GM23338 (cell line): ENCODE measurements around the gene CLEC18C. TPM values are rescaled to one million over a fixed set of nuclear protein-coding genes. Genes with fewer than 3 reads are reported as not detected.

Experiments
- ATAC-seq: fragments of 200-7000 bp; cut with Tn5 transposase; 3 replicates; pipeline ENCODE4 v1.9.1; 2020
- DNase-seq: peaks from one replicate; pipeline ENCODE4 v3.0.0-alpha.2; 2015; ENCODE audit warnings: low spot score
- H2AFZ ChIP-seq: fragments of 200-600 bp; sonication (generic); 2 replicates; pipeline ENCODE4 v1.8.0; 2016; ENCODE audit warnings: antibody characterized with exemption, mild to moderate bottlenecking, moderate library complexity
- H3F3A ChIP-seq: fragments of 200-600 bp; sonication (generic); replicated peaks from 2 replicates; pipeline ENCODE4 v1.8.0; 2017; ENCODE audit warnings: antibody characterized with exemption, mixed run types, low read depth
- H3K27ac ChIP-seq: fragments of 200-600 bp; sonication (generic); 2 replicates; pipeline ENCODE4 v1.6.1; 2016; ENCODE audit warnings: low read depth
- H3K27me3 ChIP-seq: fragments of 200-600 bp; sonication (generic); 2 replicates; pipeline ENCODE4 v1.8.0; 2016; ENCODE audit warnings: mild to moderate bottlenecking, mixed run types, moderate library complexity; ENCODE audit not compliant: insufficient read depth
- H3K36me3 ChIP-seq: fragments of 200-600 bp; sonication (generic); 2 replicates; pipeline ENCODE4 v1.8.0; 2016; ENCODE audit warnings: mild to moderate bottlenecking; ENCODE audit not compliant: insufficient read depth
- H3K4me1 ChIP-seq: fragments of 200-600 bp; sonication (generic); 2 replicates; pipeline ENCODE4 v1.8.0; 2016; ENCODE audit warnings: mild to moderate bottlenecking, moderate library complexity; ENCODE audit not compliant: insufficient read depth
- H3K4me2 ChIP-seq: fragments of 200-600 bp; sonication (generic); 2 replicates; pipeline ENCODE4 v1.7.1; 2017; ENCODE audit warnings: mixed run types
- H3K4me3 ChIP-seq: fragments of 200-600 bp; sonication (generic); 2 replicates; pipeline ENCODE4 v1.6.1; 2016; ENCODE audit warnings: mixed run types
- H3K79me2 ChIP-seq: fragments of 200-600 bp; sonication (generic); replicated peaks from 2 replicates; pipeline ENCODE4 v1.8.0; 2017; ENCODE audit warnings: mild to moderate bottlenecking; ENCODE audit not compliant: insufficient read depth
- H3K9me2 ChIP-seq: fragments of 200-600 bp; sonication (generic); 2 replicates; pipeline ENCODE4 v1.8.0; 2017; ENCODE audit not compliant: insufficient read depth
- H4K20me1 ChIP-seq: fragments of 200-600 bp; sonication (generic); replicated peaks from 2 replicates; pipeline ENCODE4 v1.8.0; 2017; ENCODE audit warnings: mild to moderate bottlenecking; ENCODE audit not compliant: insufficient read depth
- H3K27ac Mint-ChIP-seq: 2 replicates; pipeline ENCODE4 v1.8.0; 2020; ENCODE audit warnings: inconsistent platforms, mild to moderate bottlenecking, moderate library complexity, mixed read lengths
- H3K27me3 Mint-ChIP-seq: 3 replicates; pipeline ENCODE4 v1.8.0; 2022; ENCODE audit warnings: low read depth, mild to moderate bottlenecking, moderate library complexity, mixed read lengths, inconsistent platforms; ENCODE audit not compliant: insufficient read depth, poor library complexity
- H3K36me3 Mint-ChIP-seq: 3 replicates; pipeline ENCODE4 v1.8.0; 2021; ENCODE audit warnings: low read depth, mild to moderate bottlenecking, inconsistent platforms, moderate library complexity, mixed read lengths
- H3K4me1 Mint-ChIP-seq: 3 replicates; pipeline ENCODE4 v1.8.0; 2020; ENCODE audit warnings: mild to moderate bottlenecking, inconsistent platforms, mixed read lengths
- H3K4me3 Mint-ChIP-seq: 3 replicates; pipeline ENCODE4 v1.8.0; 2021; ENCODE audit warnings: moderate library complexity, mild to moderate bottlenecking, inconsistent platforms, mixed read lengths
- H3K9me3 Mint-ChIP-seq: 3 replicates; pipeline ENCODE4 v1.8.0; 2020; ENCODE audit warnings: moderate library complexity, mild to moderate bottlenecking, inconsistent platforms, mixed read lengths
- CREB1 ChIP-seq: fragments of 250-450 bp; sonication (Bioruptor Pico); IDR thresholded peaks from 2 replicates; pipeline ENCODE4 v1.5.0; 2020; ENCODE audit warnings: low read depth, mild to moderate bottlenecking, moderate library complexity
- EZH2 ChIP-seq: fragments of 200-600 bp; sonication (generic); IDR thresholded peaks from one replicate; pipeline ENCODE4 v1.8.0; 2017; ENCODE audit warnings: antibody characterized with exemption, mild to moderate bottlenecking, low read depth; ENCODE audit not compliant: unreplicated experiment
- EZH2phosphoT487 ChIP-seq: fragments of 200-600 bp; sonication (generic); IDR thresholded peaks from one replicate; pipeline ENCODE4 v1.8.1; 2018; ENCODE audit warnings: antibody characterized with exemption; ENCODE audit not compliant: unreplicated experiment
- JUNB ChIP-seq: IDR thresholded peaks from one replicate; pipeline ENCODE4 v1.6.1; 2016; ENCODE audit warnings: antibody characterized with exemption; ENCODE audit not compliant: unreplicated experiment
- POLR2AphosphoS5 ChIP-seq: IDR thresholded peaks from 2 replicates; pipeline ENCODE4 v1.6.1; 2016; ENCODE audit warnings: antibody characterized with exemption, low read depth
- STAT1 ChIP-seq: IDR thresholded peaks from one replicate; pipeline ENCODE4 v1.6.1; 2016; ENCODE audit warnings: antibody characterized with exemption; ENCODE audit not compliant: unreplicated experiment
- ZNF114 ChIP-seq: fragments of 250-450 bp; sonication (Bioruptor Pico); IDR thresholded peaks from 2 replicates; pipeline ENCODE4 v1.5.0; 2020; ENCODE audit warnings: mild to moderate bottlenecking, moderate library complexity
- ZNF331 ChIP-seq: fragments of 250-450 bp; sonication (Bioruptor Pico); IDR thresholded peaks from 2 replicates; pipeline ENCODE4 v1.5.0; 2020; ENCODE audit warnings: low read depth, mild to moderate bottlenecking, moderate library complexity
- polyA plus RNA-seq: library from polyadenylated mRNA; unstranded; fragments of >200 nt; fragmentation: Nextera tagmentation; extraction: Ambion mirVana; gene quantifications from 2 replicates; pipeline ENCODE4 v1.2.1, GENCODE V29; 2016
- total RNA-seq: library from RNA; depleted of rRNA; stranded (reverse); fragments of >200 nt; shearing (Covaris generic); gene quantifications from 2 replicates; pipeline ENCODE4 v1.2.3, GENCODE V29; 2014
- TF ChIP-seq, protein P1 (sequence below), 2 experiments: fragments of 200-600 bp in 1 of 2; sonication (generic) in 1 of 2; conservative IDR thresholded peaks; 2 replicates each; pipeline versions ENCODE4 v1.5.1 to v1.6.1; 2016 to 2017; ENCODE audit warnings: antibody characterized with exemption in 2 of 2, low read depth in 2 of 2, mild to moderate bottlenecking in 2 of 2, moderate library complexity in 1 of 2
- TF ChIP-seq, protein P2 (sequence below): fragments of 250-450 bp; sonication (Bioruptor Pico); IDR thresholded peaks from 2 replicates; pipeline ENCODE4 v1.5.0; 2020; ENCODE audit warnings: mild to moderate bottlenecking, moderate library complexity
- TF ChIP-seq, protein P3 (sequence below): IDR thresholded peaks from 2 replicates; pipeline ENCODE4 v1.6.1; 2016; ENCODE audit warnings: antibody characterized with exemption
- TF ChIP-seq, protein P4 (sequence below): IDR thresholded peaks from one replicate; pipeline ENCODE4 v1.6.1; 2018; ENCODE audit warnings: antibody characterized with exemption; ENCODE audit not compliant: unreplicated experiment

Gene CLEC18C
- total and polyA plus RNA-seq, 2 experiments from 2014 or later: 0.06 TPM; not detected in 1

DNA sequence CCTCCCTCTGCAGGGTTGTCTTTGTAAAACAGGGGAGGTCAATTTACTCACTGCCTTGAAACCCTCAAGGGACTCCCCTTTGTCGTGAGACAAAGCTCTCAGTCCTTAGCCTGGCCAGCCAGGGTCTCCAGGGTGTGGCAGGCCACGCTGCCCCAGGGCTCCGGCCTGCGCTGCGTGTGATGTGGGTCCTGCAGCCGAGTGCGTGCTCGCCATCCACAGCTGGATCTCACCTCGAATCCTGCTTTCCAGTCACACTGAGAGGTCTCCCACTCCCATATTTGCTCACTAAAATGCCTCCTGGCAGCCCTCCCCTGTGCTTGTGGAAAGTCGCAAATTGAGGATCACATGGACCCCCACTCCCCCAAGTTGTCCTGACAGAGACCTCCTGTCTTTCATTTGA lies 10.0 kb upstream of the CLEC18C start:
- H3K36me3 Mint-ChIP-seq: peaks cover 7% of the 10 kb centered on the region; the same call in 2 of the 3 replicates
- H4K20me1 ChIP-seq: peaks cover 19% of the 10 kb centered on the region

More for the DNA sequence above, 10.0 kb upstream of the CLEC18C start:
- Mint-ChIP-seq H3K4me1 (peaks cover 4% of the 10 kb centered on the region; the same call in 2 of the 3 replicates), H3K27me3 (peaks cover 3% of the 10 kb centered on the region), H3K9me3 (no peaks in the 10 kb centered on the region), H3K4me3 (no peak overlapping the region), H3K27ac (peak overlapping the region; percentile 50; the same call in 1 of the 2 replicates)
- H2AFZ ChIP-seq: no peak overlapping the region
- H3K4me2 ChIP-seq: no peak overlapping the region
- no peak overlapping the region for H3K27ac ChIP-seq
- peaks cover 11% of the 10 kb centered on the region; the same call in 1 of the 2 replicates for H3K36me3 ChIP-seq
- 0 out of 2 replicates have a peak, but pooled peaks cover 14% of the 10 kb centered on the region for H3F3A ChIP-seq
- no peaks in the 10 kb centered on the region for H3K9me2 ChIP-seq
- H3K4me3 ChIP-seq: no peak overlapping the region
- ATAC-seq (peak; percentile 22), DNase-seq (no peak)
- H3K27me3 ChIP-seq: no peaks in the 10 kb centered on the region
- H3K4me1 ChIP-seq: no peaks in the 10 kb centered on the region
- TF ChIP-seq, protein P1, sequence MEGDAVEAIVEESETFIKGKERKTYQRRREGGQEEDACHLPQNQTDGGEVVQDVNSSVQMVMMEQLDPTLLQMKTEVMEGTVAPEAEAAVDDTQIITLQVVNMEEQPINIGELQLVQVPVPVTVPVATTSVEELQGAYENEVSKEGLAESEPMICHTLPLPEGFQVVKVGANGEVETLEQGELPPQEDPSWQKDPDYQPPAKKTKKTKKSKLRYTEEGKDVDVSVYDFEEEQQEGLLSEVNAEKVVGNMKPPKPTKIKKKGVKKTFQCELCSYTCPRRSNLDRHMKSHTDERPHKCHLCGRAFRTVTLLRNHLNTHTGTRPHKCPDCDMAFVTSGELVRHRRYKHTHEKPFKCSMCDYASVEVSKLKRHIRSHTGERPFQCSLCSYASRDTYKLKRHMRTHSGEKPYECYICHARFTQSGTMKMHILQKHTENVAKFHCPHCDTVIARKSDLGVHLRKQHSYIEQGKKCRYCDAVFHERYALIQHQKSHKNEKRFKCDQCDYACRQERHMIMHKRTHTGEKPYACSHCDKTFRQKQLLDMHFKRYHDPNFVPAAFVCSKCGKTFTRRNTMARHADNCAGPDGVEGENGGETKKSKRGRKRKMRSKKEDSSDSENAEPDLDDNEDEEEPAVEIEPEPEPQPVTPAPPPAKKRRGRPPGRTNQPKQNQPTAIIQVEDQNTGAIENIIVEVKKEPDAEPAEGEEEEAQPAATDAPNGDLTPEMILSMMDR (conservative IDR thresholded peaks at IDR 0.05; ENCODE audit: low read depth in 2 of 2): no peak
- TF ChIP-seq ZNF114 (CRISPR knock-in tag) (no peak), STAT1 (no peak), CREB1 (CRISPR knock-in tag) (no peak), EZH2phosphoT487 (no peak), ZNF331 (CRISPR knock-in tag) (no peak), POLR2AphosphoS5 (no peak), JUNB (no peak), EZH2 (no peak)
- TF ChIP-seq, protein P2, sequence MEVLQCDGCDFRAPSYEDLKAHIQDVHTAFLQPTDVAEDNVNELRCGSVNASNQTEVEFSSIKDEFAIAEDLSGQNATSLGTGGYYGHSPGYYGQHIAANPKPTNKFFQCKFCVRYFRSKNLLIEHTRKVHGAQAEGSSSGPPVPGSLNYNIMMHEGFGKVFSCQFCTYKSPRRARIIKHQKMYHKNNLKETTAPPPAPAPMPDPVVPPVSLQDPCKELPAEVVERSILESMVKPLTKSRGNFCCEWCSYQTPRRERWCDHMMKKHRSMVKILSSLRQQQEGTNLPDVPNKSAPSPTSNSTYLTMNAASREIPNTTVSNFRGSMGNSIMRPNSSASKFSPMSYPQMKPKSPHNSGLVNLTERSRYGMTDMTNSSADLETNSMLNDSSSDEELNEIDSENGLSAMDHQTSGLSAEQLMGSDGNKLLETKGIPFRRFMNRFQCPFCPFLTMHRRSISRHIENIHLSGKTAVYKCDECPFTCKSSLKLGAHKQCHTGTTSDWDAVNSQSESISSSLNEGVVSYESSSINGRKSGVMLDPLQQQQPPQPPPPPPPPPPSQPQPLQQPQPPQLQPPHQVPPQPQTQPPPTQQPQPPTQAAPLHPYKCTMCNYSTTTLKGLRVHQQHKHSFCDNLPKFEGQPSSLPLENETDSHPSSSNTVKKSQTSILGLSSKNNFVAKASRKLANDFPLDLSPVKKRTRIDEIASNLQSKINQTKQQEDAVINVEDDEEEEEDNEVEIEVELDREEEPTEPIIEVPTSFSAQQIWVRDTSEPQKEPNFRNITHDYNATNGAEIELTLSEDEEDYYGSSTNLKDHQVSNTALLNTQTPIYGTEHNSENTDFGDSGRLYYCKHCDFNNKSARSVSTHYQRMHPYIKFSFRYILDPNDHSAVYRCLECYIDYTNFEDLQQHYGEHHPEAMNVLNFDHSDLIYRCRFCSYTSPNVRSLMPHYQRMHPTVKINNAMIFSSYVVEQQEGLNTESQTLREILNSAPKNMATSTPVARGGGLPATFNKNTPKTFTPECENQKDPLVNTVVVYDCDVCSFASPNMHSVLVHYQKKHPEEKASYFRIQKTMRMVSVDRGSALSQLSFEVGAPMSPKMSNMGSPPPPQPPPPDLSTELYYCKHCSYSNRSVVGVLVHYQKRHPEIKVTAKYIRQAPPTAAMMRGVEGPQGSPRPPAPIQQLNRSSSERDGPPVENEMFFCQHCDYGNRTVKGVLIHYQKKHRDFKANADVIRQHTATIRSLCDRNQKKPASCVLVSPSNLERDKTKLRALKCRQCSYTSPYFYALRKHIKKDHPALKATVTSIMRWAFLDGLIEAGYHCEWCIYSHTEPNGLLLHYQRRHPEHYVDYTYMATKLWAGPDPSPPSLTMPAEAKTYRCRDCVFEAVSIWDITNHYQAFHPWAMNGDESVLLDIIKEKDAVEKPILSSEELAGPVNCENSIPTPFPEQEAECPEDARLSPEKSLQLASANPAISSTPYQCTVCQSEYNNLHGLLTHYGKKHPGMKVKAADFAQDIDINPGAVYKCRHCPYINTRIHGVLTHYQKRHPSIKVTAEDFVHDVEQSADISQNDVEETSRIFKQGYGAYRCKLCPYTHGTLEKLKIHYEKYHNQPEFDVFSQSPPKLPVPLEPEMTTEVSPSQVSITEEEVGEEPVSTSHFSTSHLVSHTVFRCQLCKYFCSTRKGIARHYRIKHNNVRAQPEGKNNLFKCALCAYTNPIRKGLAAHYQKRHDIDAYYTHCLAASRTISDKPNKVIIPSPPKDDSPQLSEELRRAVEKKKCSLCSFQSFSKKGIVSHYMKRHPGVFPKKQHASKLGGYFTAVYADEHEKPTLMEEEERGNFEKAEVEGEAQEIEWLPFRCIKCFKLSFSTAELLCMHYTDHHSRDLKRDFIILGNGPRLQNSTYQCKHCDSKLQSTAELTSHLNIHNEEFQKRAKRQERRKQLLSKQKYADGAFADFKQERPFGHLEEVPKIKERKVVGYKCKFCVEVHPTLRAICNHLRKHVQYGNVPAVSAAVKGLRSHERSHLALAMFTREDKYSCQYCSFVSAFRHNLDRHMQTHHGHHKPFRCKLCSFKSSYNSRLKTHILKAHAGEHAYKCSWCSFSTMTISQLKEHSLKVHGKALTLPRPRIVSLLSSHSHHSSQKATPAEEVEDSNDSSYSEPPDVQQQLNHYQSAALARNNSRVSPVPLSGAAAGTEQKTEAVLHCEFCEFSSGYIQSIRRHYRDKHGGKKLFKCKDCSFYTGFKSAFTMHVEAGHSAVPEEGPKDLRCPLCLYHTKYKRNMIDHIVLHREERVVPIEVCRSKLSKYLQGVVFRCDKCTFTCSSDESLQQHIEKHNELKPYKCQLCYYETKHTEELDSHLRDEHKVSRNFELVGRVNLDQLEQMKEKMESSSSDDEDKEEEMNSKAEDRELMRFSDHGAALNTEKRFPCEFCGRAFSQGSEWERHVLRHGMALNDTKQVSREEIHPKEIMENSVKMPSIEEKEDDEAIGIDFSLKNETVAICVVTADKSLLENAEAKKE (CRISPR knock-in tag): no peak
- TF ChIP-seq, protein P3, sequence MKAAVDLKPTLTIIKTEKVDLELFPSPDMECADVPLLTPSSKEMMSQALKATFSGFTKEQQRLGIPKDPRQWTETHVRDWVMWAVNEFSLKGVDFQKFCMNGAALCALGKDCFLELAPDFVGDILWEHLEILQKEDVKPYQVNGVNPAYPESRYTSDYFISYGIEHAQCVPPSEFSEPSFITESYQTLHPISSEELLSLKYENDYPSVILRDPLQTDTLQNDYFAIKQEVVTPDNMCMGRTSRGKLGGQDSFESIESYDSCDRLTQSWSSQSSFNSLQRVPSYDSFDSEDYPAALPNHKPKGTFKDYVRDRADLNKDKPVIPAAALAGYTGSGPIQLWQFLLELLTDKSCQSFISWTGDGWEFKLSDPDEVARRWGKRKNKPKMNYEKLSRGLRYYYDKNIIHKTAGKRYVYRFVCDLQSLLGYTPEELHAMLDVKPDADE: no peak
- TF ChIP-seq, protein P4, sequence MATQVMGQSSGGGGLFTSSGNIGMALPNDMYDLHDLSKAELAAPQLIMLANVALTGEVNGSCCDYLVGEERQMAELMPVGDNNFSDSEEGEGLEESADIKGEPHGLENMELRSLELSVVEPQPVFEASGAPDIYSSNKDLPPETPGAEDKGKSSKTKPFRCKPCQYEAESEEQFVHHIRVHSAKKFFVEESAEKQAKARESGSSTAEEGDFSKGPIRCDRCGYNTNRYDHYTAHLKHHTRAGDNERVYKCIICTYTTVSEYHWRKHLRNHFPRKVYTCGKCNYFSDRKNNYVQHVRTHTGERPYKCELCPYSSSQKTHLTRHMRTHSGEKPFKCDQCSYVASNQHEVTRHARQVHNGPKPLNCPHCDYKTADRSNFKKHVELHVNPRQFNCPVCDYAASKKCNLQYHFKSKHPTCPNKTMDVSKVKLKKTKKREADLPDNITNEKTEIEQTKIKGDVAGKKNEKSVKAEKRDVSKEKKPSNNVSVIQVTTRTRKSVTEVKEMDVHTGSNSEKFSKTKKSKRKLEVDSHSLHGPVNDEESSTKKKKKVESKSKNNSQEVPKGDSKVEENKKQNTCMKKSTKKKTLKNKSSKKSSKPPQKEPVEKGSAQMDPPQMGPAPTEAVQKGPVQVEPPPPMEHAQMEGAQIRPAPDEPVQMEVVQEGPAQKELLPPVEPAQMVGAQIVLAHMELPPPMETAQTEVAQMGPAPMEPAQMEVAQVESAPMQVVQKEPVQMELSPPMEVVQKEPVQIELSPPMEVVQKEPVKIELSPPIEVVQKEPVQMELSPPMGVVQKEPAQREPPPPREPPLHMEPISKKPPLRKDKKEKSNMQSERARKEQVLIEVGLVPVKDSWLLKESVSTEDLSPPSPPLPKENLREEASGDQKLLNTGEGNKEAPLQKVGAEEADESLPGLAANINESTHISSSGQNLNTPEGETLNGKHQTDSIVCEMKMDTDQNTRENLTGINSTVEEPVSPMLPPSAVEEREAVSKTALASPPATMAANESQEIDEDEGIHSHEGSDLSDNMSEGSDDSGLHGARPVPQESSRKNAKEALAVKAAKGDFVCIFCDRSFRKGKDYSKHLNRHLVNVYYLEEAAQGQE: no peak
- H3K79me2 ChIP-seq: no peaks in the 10 kb centered on the region
